HEK293 (cell line): ENCODE results near the gene GNG14.
A peak's percentile ranks its signal among the peaks of the same experiment; 100 is the strongest.
"Not testable (repeated sequence)": the region's sequence is repeated elsewhere in the genome, so short reads cannot be mapped to it uniquely, and the experiment has no call there.

Source experiments
- CTCF ChIA-PET: fragments of 350-600 bp; formaldehyde crosslinking; extraction: SDS; loops from one replicate; lab custom pipeline; 2021; ENCODE audit warnings: antibody characterized with exemption; lab: Yijun Ruan, JAX
- POLR2A ChIA-PET: fragments of 300-600 bp; formaldehyde crosslinking; extraction: SDS; loops from one replicate; lab custom pipeline; 2020; ENCODE audit warnings: antibody characterized with exemption, inconsistent platforms; lab: Yijun Ruan, JAX
- H3K27ac ChIP-seq: fragments of 200-500 bp; sonication (Bioruptor generic); 2 replicates; pipeline ENCODE4 v1.5.1; 2014; ENCODE audit warnings: low read depth, low read length, control low read depth, inconsistent platforms; ENCODE audit errors: extremely low read depth
- H3K36me3 ChIP-seq, 2 experiments: fragments of 200-500 bp in 1 of 2; sonication (Bioruptor generic) in 1 of 2; 1 replicate in 1 of 2; 2 replicates in 1 of 2; pipeline ENCODE4 v1.5.1; 2014 to 2017; ENCODE audit warnings: inconsistent platforms in 2 of 2, low read length in 2 of 2; ENCODE audit not compliant: control insufficient read depth in 2 of 2, insufficient read depth in 1 of 2
- H3K4me1 ChIP-seq: fragments of 200-500 bp; sonication (Bioruptor generic); 2 replicates; pipeline ENCODE4 v1.5.1; 2014; ENCODE audit warnings: mild to moderate bottlenecking, low read length, inconsistent platforms; ENCODE audit not compliant: control insufficient read depth, insufficient read depth
- H3K4me3 ChIP-seq: 2 replicates; pipeline ENCODE4 v1.5.1; 2011; ENCODE audit warnings: low read depth, mild to moderate bottlenecking, control low read depth, low read length, moderate library complexity
- H3K9me3 ChIP-seq: fragments of 200-500 bp; sonication (Bioruptor generic); 2 replicates; pipeline ENCODE4 v1.5.1; 2014; ENCODE audit warnings: low read depth, low read length, inconsistent platforms; ENCODE audit not compliant: control insufficient read depth, insufficient read depth
- GLI2 ChIP-seq: fragments of 450-650 bp; formaldehyde crosslinking; IDR thresholded peaks from 2 replicates; pipeline ENCODE4; 2017; ENCODE audit warnings: missing biosample characterization, missing genetic modification characterization, low read depth, borderline replicate concordance
- KLF8 ChIP-seq: fragments of 450-650 bp; formaldehyde crosslinking; IDR thresholded peaks from 2 replicates; pipeline ENCODE4 v1.5.1; 2016; ENCODE audit warnings: missing biosample characterization, missing genetic modification characterization
- KLF9 ChIP-seq: fragments of 450-650 bp; formaldehyde crosslinking; IDR thresholded peaks from 2 replicates; pipeline ENCODE4 v1.5.1; 2016; ENCODE audit warnings: missing biosample characterization, missing genetic modification characterization, low read depth
- SCRT1 ChIP-seq: fragments of 450-650 bp; formaldehyde crosslinking; IDR thresholded peaks from 2 replicates; pipeline ENCODE4 v1.5.1; 2016; ENCODE audit warnings: missing biosample characterization, missing genetic modification characterization, borderline replicate concordance
- SP2 ChIP-seq: fragments of 450-650 bp; formaldehyde crosslinking; IDR thresholded peaks from 2 replicates; pipeline ENCODE4 v1.5.1; 2016; ENCODE audit warnings: missing biosample characterization, missing genetic modification characterization
- ZBTB17 ChIP-seq: fragments of 450-650 bp; formaldehyde crosslinking; IDR thresholded peaks from 2 replicates; pipeline ENCODE4 v1.5.1; 2016; ENCODE audit warnings: missing biosample characterization, missing genetic modification characterization
- ZBTB21 ChIP-seq: fragments of 450-650 bp; formaldehyde crosslinking; IDR thresholded peaks from 2 replicates; pipeline ENCODE4 v1.5.1; 2017; ENCODE audit warnings: missing biosample characterization, missing genetic modification characterization
- ZFHX2 ChIP-seq: fragments of 450-650 bp; formaldehyde crosslinking; conservative IDR thresholded peaks from 2 replicates; pipeline ENCODE4 v1.5.1; 2016; ENCODE audit warnings: missing biosample characterization, missing genetic modification characterization
- ZFP69B ChIP-seq: fragments of 450-650 bp; formaldehyde crosslinking; IDR thresholded peaks from 2 replicates; pipeline ENCODE4 v1.5.1; 2016; ENCODE audit warnings: missing biosample characterization, missing genetic modification characterization
- ZNF133 ChIP-seq: fragments of 450-650 bp; formaldehyde crosslinking; IDR thresholded peaks from 2 replicates; pipeline ENCODE4 v1.5.1; 2016; ENCODE audit warnings: missing biosample characterization, missing genetic modification characterization
- ZNF157 ChIP-seq: fragments of 450-650 bp; formaldehyde crosslinking; IDR thresholded peaks from 2 replicates; pipeline ENCODE4 v1.5.1; 2016; ENCODE audit warnings: missing biosample characterization, missing genetic modification characterization
- ZNF18 ChIP-seq: fragments of 450-650 bp; formaldehyde crosslinking; IDR thresholded peaks from 2 replicates; pipeline ENCODE4 v1.5.1; 2016; ENCODE audit warnings: missing biosample characterization, missing genetic modification characterization
- ZNF19 ChIP-seq: fragments of 450-650 bp; formaldehyde crosslinking; IDR thresholded peaks from 2 replicates; pipeline ENCODE4; 2016; ENCODE audit warnings: missing biosample characterization, missing genetic modification characterization, low read depth
- ZNF211 ChIP-seq: fragments of 450-650 bp; formaldehyde crosslinking; IDR thresholded peaks from 2 replicates; pipeline ENCODE4 v1.5.1; 2016; ENCODE audit warnings: low read depth, missing biosample characterization, missing genetic modification characterization
- ZNF366 ChIP-seq: fragments of 450-650 bp; formaldehyde crosslinking; conservative IDR thresholded peaks from 2 replicates; pipeline ENCODE4 v1.5.1; 2016; ENCODE audit warnings: missing biosample characterization, missing genetic modification characterization
- ZNF423 ChIP-seq: fragments of 450-650 bp; formaldehyde crosslinking; IDR thresholded peaks from 2 replicates; pipeline ENCODE4 v1.5.1; 2016; ENCODE audit warnings: missing biosample characterization, missing genetic modification characterization
- ZNF433 ChIP-seq: fragments of 450-650 bp; formaldehyde crosslinking; IDR thresholded peaks from 2 replicates; pipeline ENCODE4 v1.5.1; 2016; ENCODE audit warnings: missing biosample characterization, missing genetic modification characterization, low read depth
- ZNF510 ChIP-seq: fragments of 450-650 bp; formaldehyde crosslinking; IDR thresholded peaks from 2 replicates; pipeline ENCODE4 v1.5.1; 2018; ENCODE audit warnings: mild to moderate bottlenecking, missing genetic modification characterization, missing biosample characterization; ENCODE audit not compliant: insufficient replicate concordance
- ZNF518A ChIP-seq: fragments of 450-650 bp; formaldehyde crosslinking; conservative IDR thresholded peaks from 2 replicates; pipeline ENCODE4 v1.5.1; 2016; ENCODE audit warnings: low read depth, missing biosample characterization, missing genetic modification characterization
- ZNF629 ChIP-seq: fragments of 450-650 bp; formaldehyde crosslinking; IDR thresholded peaks from 2 replicates; pipeline ENCODE4 v1.5.1; 2017; ENCODE audit warnings: missing biosample characterization, missing genetic modification characterization
- ZNF785 ChIP-seq: fragments of 450-650 bp; formaldehyde crosslinking; IDR thresholded peaks from 2 replicates; pipeline ENCODE4 v1.5.1; 2016; ENCODE audit warnings: missing biosample characterization, missing genetic modification characterization

The GNG14 gene

GRCh38 chr19:12696366-12697335, 8.9 kb downstream of the GNG14 start, which contains the start of gene FBXW9 (continued):
- peak; percentile 63; the same call in 1 of the 2 replicates for TF ChIP-seq ZNF518A

- not testable (repeated sequence) for H3K4me3 ChIP-seq, H3K27ac ChIP-seq, H3K4me1 ChIP-seq, H3K9me3 ChIP-seq
- H3K36me3 ChIP-seq = peaks cover 23 to 56% of the 10 kb centered on the region in 2 experiments
- CTCF ChIA-PET = interaction anchor here (0.5 to 1.9 kb wide), 4 partner anchors 12 to 98 kb away, joined by 3 to 4 read pairs (median 4); no protein-coding TSS in a partner anchor
- POLR2A ChIA-PET = interaction anchor here (1.2 to 2.7 kb wide), 6 partner anchors 11 to 193 kb away, joined by 3 to 19 read pairs (median 5); partner anchors contain the start of genes DHPS, GCDH and TNPO2
Measured at GRCh38 chr19:12697425-12697824, 9.6 kb downstream of the GNG14 start.

- TF ChIP-seq ZNF366 (tag by site-specific recombination) (no peak), SCRT1 (tag by site-specific recombination) (no peak), ZNF133 (tag by site-specific recombination) (no peak), ZNF433 (tag by site-specific recombination) (no peak)
- H3K9me3 ChIP-seq = no peaks in the 10 kb centered on the region
- H3K36me3 ChIP-seq = peaks cover 24 to 57% of the 10 kb centered on the region in 2 experiments
- POLR2A ChIA-PET = interaction anchor here (1.2 to 2.7 kb wide), 4 partner anchors 12 to 25 kb away, joined by 3 to 19 read pairs (median 9); partner anchors contain the start of genes DHPS and TNPO2
- CTCF ChIA-PET = interaction anchor here (1.1 to 1.9 kb wide), 2 partner anchors 21 to 68 kb away, joined by 4 to 6 read pairs; no protein-coding TSS in a partner anchor
- H3K4me3 ChIP-seq = no peak overlapping the region
- H3K27ac ChIP-seq = no peak overlapping the region
- no peaks in the 10 kb centered on the region for H3K4me1 ChIP-seq
Measured at GRCh38 chr19:12698138-12698537, 10.3 kb downstream of the GNG14 start.

- Histone ChIP-seq H3K4me3 (no peak overlapping the region), H3K9me3 (no peaks in the 10 kb centered on the region), H3K27ac (no peak overlapping the region), H3K36me3 (peaks cover 36 to 86% of the 10 kb centered on the region in 2 experiments), H3K4me1 (no peaks in the 10 kb centered on the region)
- POLR2A ChIA-PET = no interaction called here
- CTCF ChIA-PET = no interaction called here
- TF ChIP-seq ZNF510 (no peak), ZBTB21 (tag by site-specific recombination) (no peak), ZNF423 (tag by site-specific recombination) (no peak), ZNF19 (tag by site-specific recombination) (no peak), KLF8 (tag by site-specific recombination) (peak; percentile 42; the same call in 1 of the 2 replicates), KLF9 (tag by site-specific recombination) (peak; percentile 61), ZNF211 (tag by site-specific recombination) (no peak), ZFHX2 (tag by site-specific recombination) (peak; percentile 64), ZNF157 (no peak), ZFP69B (no peak), ZNF785 (no peak), ZNF629 (tag by site-specific recombination) (no peak), ZNF18 (tag by site-specific recombination) (no peak), ZBTB17 (tag by site-specific recombination) (no peak), SP2 (peak; percentile 44; the same call in 1 of the 2 replicates), GLI2 (no peak)
Measured at GRCh38 chr19:12701596-12702282, 13.9 kb downstream of the GNG14 start.
